HK-2 (cell line): ENCODE measurements around the gene UGT1A4.

ENCODE experiments used
- DNase-seq: peaks from one replicate; pipeline ENCODE4 v3.0.0-alpha.2; 2018; ENCODE audit not compliant: unreplicated experiment

Gene UGT1A4

GRCh38 chr2:233811732-233812131, 93.2 kb downstream of the UGT1A4 start:
- DNase-seq = no peak

GRCh38 chr2:233813236-233814055, 94.9 kb downstream of the UGT1A4 start:
- no peak for DNase-seq

- no peak for DNase-seq
Measured at GRCh38 chr2:233814056-233814835, 95.7 kb downstream of the UGT1A4 start.

GRCh38 chr2:233815861-233816260, 97.3 kb downstream of the UGT1A4 start:
- DNase-seq = no peak

GRCh38 chr2:233816334-233816733, 97.8 kb downstream of the UGT1A4 start:
- no peak for DNase-seq

GRCh38 chr2:233816771-233817170, 98.2 kb downstream of the UGT1A4 start:
- DNase-seq = no peak

GRCh38 chr2:233817361-233817911, 98.9 kb downstream of the UGT1A4 start:
- DNase-seq = no peak

- no peak for DNase-seq
Measured at GRCh38 chr2:233817995-233818638, 99.6 kb downstream of the UGT1A4 start.

GRCh38 chr2:233818639-233819621, 100.4 kb downstream of the UGT1A4 start:
- no peak for DNase-seq

GRCh38 chr2:233819884-233820773, 101.6 kb downstream of the UGT1A4 start:
- no peak for DNase-seq

GRCh38 chr2:233820774-233821105, 102.2 kb downstream of the UGT1A4 start:
- DNase-seq = no peak

GRCh38 chr2:233821196-233821595, 102.7 kb downstream of the UGT1A4 start:
- DNase-seq = no peak

- no peak for DNase-seq
Measured at GRCh38 chr2:233821709-233822100, 103.2 kb downstream of the UGT1A4 start.

GRCh38 chr2:233822101-233822771, 103.7 kb downstream of the UGT1A4 start:
- no peak for DNase-seq
